GM19438 (cell line): ENCODE data around the gene CHRNB2.

Source experiments
- ATAC-seq: cut with Tn5 transposase; IDR thresholded peaks from one replicate; pipeline ENCODE4 v1.9.1; 2021; ENCODE audit warnings: low read depth; ENCODE audit not compliant: unreplicated experiment

The CHRNB2 gene

DNA sequence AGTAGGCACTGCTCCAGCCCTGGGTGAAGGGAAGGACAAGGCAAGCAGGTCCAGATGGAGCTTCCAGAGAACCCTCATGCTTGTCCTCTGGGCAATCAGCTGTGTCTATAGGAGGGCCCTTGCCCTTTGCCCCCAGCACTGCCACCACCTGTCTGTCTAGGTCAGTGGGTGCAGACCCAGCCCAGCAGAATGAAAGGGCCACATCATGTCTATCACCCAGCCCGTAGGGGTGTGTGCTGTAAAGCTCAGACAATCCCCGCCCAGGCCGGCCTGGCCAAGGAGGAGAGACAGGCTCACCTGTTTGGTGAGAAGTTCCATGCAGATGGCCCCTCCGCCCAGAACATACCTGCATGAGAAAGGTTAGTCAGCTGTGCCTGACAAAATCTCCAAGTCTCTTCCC, 16.1 kb upstream of the CHRNB2 start:
- ATAC-seq, result no peak

DNA sequence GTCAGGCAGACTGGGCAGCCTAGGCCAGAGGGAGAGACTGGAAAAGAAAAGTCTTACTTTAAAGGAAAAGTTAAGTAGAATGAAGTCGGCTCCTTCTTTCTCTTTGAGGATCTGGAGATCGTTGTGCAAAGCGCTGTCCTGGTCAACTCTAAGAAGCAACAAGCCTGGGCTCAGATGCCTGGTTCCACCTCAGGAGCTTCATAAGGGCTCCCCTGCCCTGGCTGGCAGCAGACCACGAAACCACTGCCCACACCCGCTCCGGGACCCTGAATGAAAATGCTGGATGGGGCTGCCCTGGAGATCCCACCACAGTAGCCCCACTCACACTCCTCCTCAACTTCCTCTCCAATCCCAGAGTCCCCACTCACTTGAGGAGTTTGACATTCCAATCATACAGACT, 15.5 kb upstream of the CHRNB2 start:
- ATAC-seq, result no peak

DNA sequence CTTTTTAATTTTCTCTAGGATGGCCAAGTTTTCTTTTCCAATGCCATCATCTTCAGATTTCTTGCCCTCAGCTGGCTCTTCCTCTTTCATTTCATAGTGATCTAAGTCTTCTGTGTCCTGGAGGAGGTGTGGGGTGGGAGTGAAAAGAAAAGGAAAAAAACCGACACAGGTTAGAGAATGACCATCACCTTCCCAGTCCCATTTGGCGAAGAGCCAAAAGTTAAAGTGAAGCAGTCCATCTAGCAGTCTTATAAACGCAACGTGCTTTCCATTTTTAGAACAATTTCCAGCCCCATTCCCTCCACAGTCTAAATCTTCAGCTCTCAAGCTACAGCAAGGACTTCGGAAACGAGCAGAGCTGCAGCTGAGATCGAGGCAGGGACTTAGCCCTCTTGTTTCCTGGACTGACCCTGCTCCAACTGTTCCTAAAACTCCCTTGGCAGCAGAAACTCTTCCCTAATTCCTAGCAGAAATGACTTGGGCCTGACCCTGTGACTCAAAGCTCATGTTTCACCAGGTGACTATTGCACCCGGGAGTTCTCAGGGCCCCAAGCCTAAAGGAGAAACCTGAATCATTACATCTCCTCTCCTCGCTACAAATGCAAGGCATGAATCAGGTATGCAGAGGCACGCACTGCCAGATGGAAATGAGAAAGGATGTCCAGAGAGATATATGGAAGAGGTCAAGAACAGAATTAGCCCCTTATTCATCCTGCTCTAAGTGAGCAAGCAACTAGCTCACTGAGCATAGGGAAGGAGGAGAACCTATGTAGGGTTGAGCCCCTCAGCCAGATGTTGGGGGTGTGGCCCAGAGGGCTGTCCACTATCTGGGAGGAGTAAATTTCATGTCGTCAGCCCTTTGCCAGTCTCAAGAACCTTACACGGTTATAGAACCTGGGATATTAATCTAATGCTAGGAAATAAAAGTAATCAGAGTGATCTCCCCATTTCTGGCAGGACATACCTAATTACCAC, 14.2 kb upstream of the CHRNB2 start:
- ATAC-seq, result no peak

DNA sequence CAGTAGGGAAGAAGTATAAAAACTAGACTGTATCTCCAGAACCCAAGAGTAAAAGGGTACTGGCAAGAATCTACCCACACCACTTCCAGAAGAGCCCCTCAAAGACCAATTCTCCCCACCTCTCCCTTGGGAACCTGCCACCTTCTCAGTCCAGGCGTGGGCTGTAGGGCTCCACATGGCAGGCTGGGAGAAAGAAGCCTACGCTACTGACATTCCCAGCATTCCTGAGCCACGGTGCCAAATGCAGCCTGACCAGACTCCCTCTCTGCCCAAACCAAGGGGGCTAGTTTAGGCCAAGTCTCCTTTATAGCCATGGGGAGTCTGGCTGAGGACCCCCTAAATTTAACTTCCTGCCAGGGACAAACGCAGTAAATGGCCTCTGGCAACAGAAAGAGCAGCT, 11.2 kb upstream of the CHRNB2 start:
- ATAC-seq, result no peak

DNA sequence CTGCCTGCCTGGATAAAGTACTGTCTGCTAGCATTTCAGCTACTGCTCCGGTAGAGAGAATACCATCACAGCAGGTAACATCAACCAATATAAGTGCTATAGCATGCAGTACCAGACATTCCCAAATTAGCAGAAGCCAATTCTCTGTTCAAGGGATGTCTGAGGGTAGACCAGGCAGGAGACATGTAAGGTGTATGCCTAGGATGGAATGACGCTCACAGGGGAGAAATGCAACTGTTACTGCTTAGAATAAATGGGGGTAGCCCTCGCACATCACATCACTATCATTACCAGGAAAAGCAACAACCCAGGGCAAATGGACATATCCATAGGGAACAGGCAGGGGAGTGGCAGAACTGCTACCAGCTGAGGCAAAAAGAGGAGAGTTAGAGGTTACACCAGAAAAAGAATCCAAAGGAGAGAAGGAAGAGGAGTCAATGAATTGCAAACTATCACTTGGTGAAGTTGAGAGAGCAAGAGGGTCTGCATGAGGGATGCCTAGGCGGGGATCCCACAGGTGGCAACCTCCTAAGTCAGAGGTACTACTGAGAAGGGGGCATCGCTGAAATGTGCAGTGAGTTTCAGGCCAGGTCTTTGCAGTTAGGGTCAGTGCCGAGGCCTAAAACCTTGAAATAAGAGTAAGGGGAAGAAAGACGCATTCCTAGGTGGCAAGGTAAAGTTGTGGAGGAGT, 10.2 kb upstream of the CHRNB2 start:
- no peak for ATAC-seq

DNA sequence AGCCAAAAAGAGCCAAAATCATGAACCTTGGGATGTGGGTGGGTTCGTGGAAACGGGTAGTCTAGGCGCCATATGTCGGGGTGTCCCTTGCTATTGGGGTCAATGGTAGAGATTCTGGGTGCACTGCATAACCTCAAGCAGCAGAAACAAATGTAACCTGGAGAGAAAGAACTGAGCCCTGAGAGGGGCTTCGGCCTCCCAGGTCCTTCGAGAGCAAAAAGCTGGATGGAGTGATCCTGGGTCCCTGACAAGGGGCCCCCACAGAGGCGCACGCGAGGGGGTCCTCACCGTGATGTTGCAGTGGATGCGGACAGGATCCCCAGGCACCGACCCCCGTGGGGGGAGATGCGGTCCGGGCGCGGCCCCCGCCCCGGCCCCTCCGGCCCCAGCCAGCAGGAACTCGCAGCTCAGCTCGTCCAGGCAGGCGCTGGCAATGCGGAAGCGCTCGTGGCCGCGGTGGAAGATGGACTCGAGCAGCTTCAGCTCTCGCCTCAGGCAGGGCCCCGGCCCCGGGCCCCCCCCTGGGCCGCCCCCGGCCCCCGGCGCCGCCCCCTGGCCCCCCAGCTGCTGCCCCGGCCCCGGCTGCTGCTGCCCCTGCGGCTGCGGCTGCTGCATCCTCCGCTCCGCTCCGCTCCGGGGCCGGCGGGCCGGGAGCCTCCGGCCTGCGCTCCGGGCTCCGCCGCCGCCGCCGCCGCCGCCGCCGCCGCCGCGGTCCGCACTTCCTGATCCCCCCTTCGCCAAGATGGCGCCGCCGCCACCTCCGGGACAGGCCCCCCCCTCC, 9.4 kb upstream of the CHRNB2 start, which contains the start of gene UBE2Q1:
TSS of gene UBE2Q1 (minus strand) at position 724 of the 781 bp plus-strand sequence. CDS start at position 615, 109 bp downstream.
- ATAC-seq, result peak; percentile 9

DNA sequence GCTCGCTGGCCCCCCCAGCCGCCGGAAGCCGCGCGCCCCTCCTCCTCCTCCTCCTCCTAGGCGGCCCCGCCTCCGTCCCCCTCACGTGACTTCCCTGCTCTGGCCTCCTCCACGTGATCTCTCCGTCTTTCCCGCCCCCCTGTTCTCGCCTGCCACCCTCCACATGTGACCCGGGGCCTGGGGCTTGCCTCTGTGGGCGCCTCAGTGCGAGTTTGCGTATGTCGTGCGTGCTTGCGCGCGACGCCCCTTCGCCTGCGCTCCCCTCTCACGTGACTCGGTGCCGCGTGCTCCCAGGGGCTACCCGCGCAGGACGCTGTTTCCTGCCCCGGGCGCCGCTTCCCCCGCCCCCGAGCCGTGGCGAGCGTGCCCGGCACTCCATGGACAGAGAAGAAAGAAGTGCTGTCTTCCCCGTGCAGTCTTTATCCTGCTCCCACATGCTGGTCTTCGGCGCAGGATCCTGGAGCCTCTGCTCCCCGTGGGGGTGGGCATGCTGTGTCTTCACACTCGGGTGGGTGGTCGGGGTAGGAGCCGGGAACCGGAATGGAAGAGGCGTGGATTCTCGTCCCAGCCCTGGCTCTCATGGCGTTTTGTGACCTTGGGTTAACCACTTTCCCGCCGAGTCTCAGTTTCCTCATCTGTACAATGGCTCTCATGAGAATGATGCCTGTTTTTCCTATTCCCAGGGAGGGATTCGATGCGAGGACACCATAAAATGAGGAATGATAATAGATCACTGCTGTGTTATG, 8.7 kb upstream of the CHRNB2 start:
- ATAC-seq, result peak; percentile 85

DNA sequence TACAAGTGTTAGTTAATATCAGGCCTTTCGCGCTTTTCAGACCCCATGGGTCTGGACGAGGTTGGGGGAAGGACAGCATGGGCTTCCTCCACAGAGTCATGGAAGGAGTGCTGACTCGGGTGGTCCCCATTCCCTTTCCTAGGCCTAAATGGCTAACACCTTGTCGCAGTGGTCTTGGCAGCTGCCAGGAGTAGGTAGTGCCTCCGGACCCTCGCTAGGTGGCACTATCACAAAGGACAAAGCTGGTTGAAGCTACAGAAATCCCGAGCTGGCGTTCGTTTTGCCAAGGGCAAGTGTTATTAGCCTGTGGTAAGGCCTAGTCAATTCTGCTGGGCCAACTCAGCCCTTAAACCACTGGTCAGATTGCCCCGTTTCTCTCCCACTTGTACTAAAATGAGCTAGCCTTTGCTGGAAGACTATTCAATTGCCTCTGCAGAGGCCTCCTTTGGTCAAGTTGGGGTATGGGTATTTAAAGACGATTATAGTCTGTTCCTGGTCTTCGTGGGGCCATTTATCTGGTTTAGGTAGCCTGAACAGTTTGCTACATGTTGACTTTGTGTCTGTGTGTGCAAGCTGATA, 8.0 kb upstream of the CHRNB2 start:
- ATAC-seq, result no peak

DNA sequence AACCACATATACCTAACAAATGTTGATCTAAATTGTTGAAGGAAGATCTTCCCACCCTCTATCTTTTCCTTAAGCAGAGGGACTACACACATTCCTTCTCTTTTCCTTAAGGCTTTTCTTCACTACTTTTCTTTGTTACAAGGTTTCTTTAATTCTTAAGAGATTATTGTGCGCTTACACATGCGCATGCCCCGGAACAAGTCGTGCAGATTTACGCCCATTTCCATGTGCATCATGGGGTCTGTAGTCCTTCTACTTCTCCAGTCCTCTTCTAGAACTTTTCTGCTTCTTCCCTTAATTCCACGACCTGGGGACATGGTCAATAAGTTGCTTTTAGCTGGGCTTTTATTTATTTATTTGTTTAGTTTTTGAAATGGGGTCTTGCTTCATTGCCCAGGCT, 1.7 kb upstream of the CHRNB2 start:
- ATAC-seq, result no peak

DNA sequence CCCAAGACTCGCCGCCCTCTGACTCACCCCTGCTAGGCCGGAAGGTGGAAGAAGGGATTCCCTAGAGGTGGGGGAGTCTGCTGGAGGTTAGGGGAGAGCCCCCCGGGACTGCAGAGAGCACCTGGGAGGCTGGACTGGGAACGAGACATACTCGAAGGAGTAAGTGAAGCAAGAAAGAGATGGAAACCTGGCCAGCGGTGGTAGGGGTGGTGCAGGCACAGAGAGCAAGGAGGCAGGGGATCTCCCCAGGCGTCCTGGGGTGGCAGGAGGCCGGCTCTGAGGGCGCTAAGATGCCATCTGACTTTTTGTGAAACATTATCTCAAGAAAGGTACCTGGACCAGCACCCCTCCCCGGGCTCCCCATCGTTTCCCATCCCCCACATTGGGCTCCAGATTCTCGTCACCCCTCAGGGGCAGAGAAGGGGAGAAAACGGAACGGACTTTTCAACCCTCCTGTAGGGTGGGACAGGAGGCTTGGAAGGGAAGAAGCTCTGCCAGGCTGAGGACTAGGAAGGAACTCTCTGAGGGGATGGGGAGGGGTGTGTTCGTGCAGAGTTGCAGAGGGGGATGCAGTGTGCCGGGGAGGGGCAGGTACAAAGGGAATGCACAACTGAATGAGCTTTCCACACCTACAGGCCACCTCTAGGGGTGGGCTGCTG, 708 bp downstream of the CHRNB2 start:
- ATAC-seq, result no peak

DNA sequence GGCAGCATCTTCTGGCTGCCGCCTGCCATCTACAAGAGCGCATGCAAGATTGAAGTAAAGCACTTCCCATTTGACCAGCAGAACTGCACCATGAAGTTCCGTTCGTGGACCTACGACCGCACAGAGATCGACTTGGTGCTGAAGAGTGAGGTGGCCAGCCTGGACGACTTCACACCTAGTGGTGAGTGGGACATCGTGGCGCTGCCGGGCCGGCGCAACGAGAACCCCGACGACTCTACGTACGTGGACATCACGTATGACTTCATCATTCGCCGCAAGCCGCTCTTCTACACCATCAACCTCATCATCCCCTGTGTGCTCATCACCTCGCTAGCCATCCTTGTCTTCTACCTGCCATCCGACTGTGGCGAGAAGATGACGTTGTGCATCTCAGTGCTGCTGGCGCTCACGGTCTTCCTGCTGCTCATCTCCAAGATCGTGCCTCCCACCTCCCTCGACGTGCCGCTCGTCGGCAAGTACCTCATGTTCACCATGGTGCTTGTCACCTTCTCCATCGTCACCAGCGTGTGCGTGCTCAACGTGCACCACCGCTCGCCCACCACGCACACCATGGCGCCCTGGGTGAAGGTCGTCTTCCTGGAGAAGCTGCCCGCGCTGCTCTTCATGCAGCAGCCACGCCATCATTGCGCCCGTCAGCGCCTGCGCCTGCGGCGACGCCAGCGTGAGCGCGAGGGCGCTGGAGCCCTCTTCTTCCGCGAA, 3.8 kb downstream of the CHRNB2 start:
- no peak for ATAC-seq

DNA sequence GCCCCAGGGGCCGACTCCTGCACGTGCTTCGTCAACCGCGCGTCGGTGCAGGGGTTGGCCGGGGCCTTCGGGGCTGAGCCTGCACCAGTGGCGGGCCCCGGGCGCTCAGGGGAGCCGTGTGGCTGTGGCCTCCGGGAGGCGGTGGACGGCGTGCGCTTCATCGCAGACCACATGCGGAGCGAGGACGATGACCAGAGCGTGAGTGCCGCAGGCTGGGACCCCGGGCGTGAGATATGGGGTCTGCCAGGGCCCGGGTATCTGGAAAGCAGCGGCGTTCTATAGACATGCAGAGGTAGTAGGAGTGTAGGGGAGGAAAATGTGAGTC, 4.3 kb downstream of the CHRNB2 start:
- no peak for ATAC-seq

DNA sequence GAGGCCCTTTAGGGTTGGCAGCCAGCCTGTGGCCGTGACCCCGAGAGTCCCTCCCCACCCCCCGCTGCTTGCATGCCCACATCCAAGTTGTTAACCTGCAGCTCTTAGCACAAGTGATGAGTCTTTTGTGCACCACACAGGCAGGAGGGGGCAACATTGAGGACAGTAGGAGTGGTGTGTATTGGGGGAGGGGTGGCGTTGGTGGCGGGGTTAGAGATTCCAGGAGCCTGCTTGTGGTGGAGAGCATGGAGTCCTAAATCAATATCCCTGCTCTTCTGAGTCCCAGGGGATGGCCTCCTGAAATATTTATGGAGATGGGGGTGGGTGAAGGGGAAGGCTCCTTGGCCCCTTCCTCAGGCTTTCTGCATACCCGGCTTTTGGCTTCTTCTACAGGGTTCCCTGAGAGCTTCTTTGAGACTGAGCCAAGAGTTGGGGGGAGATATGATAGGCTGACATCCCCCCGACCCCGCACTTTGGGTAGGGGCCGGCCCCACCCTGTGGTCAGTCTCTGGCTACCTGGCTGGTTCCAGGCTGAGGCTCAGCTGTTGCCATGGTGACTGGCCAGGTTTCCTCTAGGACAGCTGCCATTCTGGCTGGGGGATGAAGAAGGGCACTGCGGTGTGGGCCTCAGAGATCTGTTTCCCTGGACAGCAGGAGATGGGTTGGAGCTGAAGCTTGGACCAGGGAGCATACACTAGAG, 5.0 kb downstream of the CHRNB2 start:
- ATAC-seq, result no peak

DNA sequence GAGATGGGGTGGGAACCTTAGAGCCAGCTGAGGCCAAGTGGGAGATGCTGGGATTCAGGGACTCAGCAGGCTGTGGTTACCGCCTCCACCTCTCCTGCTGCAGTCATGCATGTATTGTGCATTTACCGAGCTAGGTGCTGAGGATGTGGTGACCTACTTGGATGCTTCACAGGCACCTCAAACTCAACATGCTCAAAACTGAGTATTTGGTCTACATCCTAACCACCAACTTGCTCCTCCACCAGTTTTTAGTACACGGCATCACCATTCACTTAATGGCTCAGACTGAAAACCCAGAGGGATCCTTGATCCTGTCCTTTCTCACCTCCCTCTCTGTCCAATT, 5.6 kb downstream of the CHRNB2 start:
- no peak for ATAC-seq

DNA sequence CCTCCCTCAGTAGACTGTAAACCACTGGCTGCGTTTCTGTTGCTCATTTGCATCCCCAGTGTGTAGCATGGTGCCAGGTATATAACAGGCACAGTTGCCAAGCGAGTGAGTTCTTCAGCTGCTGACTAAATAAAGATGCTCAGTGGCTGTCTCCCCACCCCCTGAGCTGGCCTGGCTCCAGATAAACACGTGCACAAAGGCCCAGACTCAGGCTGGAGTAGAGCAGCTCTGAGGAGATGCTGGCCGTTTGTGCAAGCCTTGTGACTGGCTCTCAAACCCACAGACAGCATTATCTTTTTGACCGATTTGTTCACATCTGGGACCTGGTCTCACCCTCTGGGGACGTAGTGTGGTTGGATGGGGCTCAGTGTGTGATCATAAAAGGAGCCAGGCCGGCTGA, 7.1 kb downstream of the CHRNB2 start:
- ATAC-seq, result no peak

DNA sequence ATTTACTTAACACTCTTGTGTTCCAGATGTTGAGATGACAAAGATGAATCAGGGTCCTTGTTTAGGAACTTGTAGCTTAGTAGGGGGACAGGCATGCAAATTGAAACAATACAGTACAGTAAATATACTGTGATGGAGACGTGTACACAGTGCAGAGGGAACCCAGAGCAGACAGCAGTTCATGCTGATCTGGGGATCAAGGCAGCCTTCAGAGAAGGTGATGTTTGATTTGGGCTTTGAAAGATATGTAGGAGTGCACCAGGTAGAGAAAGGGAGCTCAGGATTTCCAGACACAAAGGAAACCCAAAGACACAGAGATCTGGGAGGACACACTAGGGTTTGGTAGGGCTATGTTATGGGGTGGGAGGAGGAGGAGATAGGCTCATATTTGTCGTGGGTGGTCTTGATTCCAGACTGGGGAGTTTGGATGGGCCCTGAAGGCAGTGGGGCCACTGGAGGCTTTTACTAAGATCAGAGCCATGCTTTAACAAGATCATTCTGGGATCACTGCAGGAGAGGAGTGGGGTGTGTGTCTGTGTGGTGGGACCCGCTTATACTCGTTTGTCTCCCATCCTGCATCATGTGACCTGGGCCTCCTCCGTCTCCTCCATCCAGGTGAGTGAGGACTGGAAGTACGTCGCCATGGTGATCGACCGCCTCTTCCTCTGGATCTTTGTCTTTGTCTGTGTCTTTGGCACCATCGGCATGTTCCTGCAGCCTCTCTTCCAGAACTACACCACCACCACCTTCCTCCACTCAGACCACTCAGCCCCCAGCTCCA, 7.8 kb downstream of the CHRNB2 start:
- no peak for ATAC-seq

DNA sequence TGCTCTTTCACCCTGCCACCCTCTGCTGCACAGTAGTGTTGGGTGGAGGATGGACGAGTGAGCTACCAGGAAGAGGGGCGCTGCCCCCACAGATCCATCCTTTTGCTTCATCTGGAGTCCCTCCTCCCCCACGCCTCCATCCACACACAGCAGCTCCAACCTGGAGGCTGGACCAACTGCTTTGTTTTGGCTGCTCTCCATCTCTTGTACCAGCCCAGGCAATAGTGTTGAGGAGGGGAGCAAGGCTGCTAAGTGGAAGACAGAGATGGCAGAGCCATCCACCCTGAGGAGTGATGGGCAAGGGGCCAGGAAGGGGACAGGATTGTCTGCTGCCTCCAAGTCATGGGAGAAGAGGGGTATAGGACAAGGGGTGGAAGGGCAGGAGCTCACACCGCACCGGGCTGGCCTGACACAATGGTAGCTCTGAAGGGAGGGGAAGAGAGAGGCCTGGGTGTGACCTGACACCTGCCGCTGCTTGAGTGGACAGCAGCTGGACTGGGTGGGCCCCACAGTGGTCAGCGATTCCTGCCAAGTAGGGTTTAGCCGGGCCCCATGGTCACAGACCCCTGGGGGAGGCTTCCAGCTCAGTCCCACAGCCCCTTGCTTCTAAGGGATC, 8.5 kb downstream of the CHRNB2 start:
- no peak for ATAC-seq
